ENCODE measurements around the gene COL26A1.
"Not testable (repeated sequence)": the region's sequence is repeated elsewhere in the genome, so short reads cannot be mapped to it uniquely, and the experiment has no call there.

Gene COL26A1

DNA sequence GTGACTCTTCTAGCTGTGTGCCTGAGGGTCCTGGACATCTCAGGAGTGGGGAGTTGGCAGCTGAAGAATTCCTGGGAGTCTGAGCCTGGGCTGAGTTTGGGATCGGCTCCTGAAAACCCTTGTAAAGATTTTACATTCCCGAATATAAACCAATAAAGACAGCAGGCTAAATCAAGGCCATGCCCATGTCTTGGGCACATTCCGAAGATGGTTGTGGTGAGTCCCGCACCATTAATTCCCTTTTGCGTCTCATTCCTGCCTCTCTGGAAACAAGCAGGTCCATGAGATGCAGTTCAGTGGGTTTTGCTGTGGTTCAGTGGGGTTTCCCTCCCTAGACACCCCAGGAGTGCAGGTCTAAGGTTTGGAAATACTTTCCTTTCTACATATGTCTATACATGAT lies 90.9 kb downstream of the COL26A1 start:
- no peak for DNase-seq

DNA sequence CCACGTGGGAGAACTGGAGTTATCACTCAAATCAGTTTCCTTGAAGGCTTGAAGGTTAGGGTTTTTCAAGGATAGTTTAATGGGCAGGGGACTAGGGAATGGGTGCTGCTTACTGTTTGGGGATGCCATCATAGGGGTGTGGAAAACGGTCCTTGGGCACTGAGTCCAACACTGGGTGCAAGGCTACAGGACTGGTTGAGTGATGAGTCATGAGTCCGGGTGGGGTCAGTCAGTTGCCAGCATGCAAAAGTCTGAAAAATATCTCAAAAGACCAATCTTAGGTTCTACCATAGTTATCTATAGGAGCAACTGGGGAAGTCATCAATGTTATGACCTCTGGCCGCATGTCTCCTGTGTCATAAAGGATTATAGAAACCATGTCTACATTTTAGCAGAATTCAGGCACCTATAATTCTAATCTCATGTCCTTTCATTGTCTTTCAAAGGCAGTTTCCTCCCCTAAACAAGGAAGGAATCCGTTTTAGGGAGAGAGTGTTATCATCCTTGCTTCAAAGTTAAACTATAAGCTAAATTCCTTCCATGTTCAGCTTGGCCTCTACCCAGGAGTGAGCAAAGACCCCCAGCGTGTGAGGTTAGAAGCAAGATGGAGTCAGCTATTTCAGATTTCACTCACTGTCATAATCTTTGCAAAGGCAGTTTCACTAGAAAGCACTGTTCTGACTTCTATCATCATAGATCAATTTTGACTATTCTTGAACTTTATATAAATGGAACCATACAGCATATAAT lies 94.5 kb downstream of the COL26A1 start:
- no peak for DNase-seq

DNA sequence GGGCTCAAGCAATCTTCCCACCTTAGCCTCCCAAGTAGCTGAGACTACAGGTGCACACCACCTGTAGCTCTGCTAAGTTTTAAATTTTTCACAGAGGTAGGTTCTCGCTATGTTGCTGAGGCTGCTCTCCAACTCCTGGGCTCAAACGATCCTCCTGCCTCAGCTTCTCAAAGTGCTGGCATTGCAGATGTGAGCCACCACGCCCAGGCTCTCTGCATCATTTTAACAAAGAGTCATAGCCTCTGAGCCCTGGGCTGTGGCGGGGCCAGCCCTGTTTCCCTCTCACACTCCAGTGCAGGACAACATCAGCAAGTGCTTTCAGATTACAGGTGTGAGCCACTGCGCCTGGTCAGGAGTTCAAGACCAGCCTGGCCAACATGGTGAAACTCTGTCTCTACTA lies 102.5 kb downstream of the COL26A1 start:
- no peak for DNase-seq

DNA sequence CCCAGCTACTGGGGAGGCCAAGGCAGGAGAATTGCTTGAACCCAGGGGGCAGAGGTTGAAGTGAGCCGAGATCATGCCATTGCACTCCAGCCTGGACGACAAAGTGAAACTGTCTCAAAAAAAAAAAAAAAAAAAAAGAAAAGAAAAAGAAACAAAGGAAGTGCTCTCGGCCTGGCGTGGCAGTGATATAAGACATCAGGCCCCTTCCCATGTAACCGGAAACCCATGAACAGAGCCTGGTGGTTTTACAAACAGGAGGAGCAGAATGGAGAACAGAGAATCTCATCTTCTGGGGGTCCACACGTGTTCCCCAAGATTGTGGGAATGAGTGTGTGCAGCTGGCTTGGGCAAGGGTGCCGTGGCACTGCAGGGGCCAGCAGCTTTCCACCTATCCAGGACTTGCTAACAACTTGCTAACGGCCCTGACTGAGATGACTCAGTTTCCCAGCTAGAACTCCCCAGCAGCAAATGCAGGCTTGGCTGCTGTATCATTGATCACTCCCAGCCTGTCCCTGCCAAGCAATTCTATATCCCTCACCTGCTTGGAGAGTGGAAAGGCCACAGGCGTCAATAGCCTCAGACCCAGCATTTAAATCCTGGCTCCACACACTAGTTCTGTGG lies 103.0 kb downstream of the COL26A1 start:
- DNase-seq, result no peak

- DNase-seq, result no peak
Observed at GRCh38 chr7:101466871-101467270, 104.2 kb downstream of the COL26A1 start.

DNA sequence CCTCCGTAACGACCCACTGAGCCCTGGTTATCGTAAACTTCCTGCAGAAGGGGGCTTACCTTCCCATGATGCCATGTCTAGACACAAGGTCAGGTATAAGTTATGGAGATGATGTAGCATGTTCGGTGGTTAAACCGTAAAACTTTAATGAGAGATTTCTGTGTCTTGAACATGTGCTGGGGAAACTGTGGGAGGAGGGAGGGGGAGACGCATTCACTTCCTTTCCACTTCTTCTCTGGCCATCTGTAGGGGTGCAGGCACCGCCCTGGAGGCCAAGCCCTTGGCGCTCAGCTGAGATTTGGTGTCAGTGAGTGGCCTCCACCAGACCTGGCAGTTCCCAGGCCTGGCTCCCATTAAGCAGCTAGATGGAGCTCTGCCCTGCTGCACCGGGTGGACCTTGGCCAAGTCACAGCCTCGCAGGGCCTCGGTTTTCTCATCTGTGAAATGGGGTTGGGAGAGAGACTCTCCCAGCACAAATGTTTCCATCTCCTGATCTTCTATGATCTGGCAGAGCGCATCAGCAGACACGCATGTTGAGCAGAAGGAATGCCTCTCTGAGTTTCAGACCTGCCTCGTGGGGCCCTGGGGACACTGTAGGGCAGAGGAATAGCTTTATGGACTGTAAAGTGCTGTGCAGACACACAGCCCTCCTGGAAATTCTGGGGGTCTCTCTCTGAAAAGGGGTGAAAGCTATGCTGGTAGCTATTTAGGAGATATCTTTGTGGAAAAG lies 106.0 kb downstream of the COL26A1 start:
- no peak for DNase-seq

DNA sequence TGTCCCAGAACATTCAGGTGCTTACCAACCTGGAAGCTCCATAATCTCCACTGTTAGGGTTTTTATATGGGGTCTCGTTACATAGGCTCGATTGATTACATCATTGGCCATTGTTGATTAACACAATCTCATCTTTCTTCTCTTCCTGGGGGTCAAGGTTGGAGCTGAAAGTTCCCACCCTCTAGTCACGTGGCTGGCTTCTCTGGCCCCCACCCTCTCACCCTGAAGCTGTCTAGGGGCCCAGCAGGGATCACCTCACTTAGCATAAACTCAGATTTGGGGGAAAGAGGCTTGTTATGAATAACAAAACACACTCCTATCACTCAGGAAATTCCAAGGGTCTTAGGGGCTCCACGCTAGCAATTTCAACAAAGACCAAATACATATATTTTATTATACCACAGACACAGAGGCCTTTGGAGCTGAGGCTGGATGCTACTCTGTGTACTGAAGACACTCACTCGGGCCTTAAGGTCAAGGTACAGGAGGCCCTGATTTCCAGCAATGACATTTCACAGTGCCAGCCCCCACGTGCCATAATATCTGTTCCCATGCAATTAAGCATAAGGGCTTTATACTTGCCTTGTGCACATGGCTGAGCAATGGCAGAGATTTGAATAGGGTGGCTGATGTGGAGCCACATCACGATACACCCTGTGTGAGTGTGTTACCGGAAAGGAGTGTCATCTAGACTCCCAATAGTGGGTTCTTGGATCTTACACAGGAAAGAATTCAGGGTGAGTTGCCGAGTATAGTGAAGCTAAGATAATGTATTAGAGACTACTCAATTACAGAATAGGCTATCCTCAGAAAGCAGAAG lies 108.2 kb downstream of the COL26A1 start:
- DNase-seq, result no peak

DNA sequence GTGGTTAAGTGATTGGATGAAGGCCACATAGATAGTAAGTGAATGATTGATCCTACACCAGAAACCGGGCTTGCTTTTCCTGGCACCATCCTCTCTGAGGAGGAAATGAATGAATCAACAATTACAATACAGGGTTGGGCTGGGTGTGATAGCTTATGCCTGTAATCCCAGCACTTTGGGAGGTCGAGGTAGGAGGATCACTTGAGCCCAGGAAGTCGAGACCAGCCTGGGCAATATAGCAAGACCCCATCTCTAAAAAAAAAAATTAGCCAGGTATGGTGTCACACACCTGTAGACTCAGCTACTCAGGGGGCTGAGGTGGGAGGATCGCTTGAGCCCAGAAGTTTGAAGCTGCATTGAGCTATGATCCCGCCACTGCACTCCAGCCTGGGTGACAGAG lies 111.5 kb downstream of the COL26A1 start:
- DNase-seq, result no peak

DNA sequence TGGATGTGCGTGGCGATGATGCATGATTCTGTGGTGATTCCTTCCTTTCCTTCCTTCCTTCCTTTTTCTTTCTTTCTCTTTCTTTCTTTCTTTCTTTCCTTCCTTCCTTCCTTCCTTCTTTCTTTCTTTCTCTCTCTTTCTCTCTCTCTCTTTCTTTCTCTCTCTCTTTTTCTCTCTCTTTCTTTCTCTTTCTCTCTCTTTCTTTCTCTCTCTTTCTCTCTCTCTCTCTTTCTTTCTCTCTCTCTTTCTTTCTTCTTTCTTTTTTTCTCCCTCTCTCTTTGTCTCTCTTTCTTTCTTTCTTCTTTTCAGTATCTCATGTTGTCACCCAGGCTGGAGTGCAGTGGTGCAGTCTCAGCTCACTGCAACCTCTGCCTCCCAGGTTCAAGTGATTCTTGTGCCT lies 113.0 kb downstream of the COL26A1 start:
- DNase-seq, result not testable (repeated sequence)

DNA sequence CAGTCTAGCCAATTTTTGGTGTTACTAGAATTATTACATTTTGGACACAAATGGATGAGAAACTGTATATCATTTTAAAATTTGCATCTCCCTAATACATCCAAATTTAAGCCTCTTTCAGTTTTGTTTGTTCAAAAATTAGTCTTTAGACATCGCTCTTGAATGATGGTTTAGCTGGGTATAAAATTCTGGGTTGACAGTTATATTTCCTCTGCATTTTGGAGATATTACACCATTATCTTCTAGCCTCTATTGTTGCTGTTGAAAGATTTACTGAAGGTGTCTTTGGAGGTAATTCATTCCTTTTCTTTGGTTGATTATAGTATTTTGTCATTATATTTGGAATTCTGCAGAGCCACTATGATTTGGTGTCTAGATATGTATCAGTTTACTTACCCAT lies 116.5 kb downstream of the COL26A1 start:
- no peak for DNase-seq

GRCh38 chr7:101486056-101486432 lies 123.4 kb downstream of the COL26A1 start:
- not testable (repeated sequence) for DNase-seq

- no peak for DNase-seq
Observed at GRCh38 chr7:101486433-101487104, 123.9 kb downstream of the COL26A1 start.

DNA sequence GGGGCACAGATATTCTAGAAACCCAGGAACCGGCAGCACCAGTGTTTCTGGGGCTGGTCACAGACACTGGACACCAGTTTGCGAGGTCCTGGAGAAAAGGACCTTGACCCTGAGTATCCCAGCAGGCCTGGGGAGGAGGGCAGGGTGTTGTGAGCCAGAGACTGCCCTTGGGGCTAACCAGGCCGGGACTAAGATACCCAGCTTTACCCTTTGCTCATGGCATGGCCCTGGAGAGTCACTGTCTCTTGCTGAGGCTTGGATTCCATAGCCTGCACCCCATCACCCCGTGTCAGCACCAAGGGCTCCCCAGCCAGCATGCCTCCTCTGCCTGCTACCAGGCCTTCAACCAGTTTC lies 124.4 kb downstream of the COL26A1 start:
- DNase-seq, result no peak

DNA sequence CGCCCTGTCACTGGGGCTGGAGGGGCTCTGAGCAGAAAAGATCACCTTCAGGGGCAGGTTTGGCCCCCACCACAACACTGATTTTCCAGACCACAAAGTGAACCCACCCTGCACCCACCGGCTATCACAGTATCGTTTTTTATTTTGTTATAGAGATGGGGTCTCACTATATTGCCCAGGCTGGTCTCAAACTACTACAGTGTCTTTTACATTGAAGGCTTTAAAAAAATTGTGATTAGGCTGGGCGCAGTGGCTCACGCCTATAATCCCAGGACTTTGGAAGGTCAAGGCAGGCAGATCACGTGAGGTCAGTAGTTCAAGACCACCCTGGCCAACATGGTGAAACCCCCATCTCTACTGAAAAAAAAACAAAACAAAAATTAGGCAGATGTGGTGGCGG lies 125.1 kb downstream of the COL26A1 start:
- no peak for DNase-seq

DNA sequence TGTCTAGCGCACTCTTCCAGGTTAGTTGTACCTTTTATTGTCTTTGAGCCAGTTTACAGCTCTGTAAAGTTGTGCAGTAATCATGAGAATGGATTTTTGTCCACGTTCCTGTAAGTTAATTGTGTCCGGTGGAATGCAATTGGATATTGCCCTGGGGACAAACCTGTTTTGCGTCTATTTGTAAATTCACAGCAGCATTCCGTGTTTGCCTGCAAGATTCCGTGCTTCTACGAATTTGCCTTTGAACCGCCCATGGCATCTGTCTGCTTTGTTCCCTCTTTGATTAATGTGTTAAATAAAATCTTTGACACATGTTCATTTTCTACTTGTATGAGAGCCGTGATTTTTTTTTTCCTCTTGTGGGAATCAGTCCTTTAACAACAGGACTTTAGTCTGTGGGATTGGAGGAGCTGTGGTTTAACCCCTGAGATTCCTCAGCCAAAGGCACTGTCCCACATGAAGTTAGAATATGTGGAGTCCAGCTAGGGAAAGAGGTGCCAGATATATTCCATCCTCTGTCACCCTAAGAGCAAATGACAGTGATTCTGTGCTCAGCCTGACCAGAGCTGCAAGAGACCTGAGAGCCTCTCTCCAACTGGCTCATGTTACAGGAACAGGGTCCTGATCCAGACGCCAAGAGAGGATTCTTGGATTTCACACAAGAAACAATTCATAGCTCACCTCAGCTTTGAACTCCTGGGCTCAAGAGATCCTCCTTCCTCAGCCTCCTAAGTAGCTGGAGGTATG lies 126.3 kb downstream of the COL26A1 start:
- DNase-seq, result no peak

DNA sequence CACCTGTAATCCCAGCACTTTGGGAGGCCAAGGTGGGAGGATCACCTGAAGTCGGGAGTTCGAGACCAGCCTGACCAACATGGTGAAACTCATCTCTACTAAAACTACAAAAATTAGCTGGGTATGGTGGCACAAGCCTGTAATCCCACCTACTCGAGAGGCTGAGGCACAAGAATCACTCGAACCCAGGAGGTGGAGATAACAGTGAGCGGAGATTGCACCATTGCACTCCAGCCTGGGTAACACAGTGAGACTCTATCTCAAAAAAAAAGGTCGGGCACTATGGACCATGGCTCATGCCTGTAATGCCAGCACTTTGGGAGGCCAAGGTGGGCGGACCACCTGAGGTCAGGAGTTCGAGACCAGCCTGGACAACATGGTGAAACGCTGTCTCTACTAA lies 127.8 kb downstream of the COL26A1 start:
- not testable (repeated sequence) for DNase-seq

GRCh38 chr7:101491442-101491841 lies 128.8 kb downstream of the COL26A1 start:
- not testable (repeated sequence) for DNase-seq

GRCh38 chr7:101494602-101495329 lies 132.1 kb downstream of the COL26A1 start:
- DNase-seq, result no peak

DNA sequence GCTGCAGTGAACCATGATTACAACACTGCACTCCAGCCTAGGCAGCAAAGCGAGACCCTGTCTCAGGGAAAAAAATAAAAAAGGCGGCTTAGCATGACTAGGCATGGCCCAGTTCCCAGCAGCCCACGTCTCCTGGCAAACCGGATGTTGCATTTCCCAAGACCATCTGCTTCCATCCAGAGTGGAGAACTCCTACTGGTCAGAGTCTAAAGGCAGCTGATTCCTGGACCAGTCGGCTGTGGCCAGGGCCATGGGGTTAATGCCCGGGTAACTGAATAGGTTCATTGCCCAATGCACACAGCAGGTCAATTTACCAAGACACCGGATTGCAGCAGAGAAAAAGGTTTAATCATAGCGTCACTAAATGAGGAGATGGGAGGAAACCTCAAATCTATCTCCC lies 133.3 kb downstream of the COL26A1 start:
- no peak for DNase-seq

DNA sequence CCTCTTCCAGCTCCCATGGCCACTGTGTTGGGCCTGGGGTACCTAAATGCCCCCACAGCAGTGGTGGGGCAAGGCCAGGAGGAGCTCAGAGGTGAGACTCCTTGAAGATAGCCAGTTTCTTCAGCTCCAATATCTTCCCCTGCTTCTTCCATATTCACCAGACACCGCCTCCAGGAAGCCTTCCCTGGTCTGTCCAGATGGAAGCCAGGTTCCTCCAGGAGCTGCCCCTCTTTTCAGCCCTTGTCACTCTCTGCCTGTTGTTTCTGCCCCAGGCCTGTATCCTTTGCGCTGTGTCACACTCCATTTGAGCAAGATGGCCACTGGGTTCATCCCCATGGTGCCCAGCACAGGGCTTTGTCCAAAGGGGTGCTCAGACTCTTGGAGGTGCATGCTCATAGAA lies 138.7 kb downstream of the COL26A1 start:
- no peak for DNase-seq

DNA sequence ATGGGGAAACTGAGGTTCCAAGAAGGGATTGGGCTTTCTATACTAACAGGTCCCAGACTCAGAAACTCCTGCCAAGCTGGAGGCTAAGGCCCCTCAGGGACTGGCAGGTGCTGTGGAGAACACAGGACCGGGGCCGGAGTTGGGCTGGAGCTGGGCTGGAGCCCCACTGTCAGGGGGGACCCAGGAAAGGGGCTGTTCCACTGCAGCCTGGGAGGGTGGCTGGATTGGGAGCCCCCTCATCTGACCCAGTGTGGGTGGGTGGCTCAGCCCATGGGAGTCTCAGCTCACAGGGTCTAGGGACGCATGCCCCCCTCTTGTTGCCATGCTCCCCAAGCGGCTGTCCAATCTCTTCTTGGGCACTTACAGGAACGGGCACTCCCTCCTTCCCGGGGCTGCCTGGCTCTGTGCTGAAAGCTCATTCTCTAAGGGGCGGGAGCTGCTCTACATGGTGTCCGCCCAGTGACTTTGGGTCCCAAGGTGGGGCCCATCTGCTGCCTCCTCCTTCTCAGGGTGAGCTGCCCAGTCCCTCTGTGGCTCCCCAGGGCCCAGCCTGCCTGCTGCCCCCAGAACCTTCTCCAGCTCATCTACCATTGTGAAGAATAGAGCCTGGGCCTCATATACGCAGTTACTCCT lies 139.9 kb downstream of the COL26A1 start:
- no peak for DNase-seq

Data from DMS53 (cell line).